ENCODE results near the gene ANTXRL.
"Not testable (repeated sequence)": the region's sequence is repeated elsewhere in the genome, so short reads cannot be mapped to it uniquely, and the experiment has no call there.

Gene ANTXRL

DNA sequence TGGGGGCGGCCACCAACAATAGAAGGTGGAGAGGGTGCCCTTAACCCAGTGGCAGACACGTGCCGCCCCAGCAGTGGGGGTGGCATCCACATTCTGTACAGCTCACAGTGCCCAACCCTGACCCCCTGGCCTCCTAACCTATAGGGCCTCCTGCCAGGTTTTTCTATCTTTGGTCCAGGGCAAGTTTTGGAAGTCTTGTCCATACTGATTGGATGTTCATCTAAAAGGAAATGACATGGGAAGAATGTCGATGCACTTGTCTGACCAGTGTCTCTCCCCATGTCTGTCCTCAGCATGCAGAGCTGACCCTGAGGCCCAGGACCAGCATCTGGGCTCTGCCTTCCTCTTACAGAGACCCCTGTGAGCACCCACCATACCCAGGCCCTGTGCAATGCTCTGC, 32.3 kb upstream of the ANTXRL start:
- no peak for DNase-seq (ENCODE audit: low spot score)

DNA sequence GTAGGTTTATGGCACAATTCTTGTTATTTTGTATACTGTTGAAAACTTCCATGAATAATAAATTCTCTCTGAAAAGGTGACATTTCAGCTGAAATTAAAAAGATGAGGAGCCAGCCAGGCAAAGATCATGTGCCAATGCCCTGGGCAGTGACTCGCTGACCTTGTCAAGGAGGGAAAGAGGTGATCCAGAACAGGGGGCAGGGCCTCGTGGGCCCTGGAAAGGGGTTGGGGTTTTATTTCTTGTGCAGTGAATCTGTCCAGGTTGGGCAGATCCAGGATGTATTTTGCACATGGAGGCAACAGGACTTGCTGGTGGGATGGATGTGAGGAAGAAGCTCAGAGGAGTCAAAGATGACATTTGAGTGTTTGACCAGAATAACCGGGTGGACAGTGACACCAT, 31.6 kb upstream of the ANTXRL start:
- not testable (repeated sequence) for DNase-seq (ENCODE audit: low spot score)

DNA sequence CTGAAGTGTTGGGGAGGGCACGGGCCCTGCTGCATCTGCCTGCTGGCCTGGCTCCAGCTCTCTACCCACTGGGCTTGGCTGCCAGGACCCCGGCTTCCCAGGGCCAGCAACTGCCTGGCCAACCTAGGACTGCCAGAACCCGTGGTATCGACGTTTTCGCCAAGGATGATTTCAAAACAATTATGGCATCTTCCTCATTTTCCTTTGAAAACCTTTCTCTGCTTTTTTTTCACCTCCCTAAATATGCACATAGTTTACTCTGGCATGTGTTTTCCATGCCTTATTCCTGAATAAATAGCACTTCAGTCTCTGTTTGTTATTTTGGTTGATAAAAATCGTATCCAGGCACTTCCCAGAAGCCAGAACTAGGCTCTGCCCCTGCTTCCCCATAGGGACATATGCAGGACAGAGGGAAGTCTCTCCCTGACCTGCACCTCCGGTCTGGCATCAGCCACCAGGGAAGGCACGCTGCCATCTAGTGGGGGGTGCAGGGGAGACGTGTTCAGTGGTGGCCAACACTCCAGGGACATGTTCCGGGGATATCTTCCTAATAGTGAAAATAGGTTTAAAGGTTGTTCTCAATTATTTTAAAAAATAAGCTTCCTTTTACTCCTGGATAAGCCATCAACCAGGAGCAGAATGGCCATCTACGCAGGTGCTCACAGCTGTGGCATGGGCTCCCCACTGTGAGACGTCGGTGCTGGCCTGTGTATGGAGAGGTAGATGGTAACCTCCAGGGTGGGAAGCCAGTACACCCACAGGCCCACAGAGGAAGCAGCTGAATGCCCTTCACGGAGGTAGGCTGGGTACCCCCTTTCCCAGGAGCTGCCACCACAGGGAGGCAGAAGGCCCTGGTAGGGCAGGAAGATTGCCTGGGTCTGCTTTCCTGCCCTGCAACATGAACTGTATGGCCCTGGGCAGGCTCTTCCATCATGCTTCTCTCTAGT, 30.7 kb upstream of the ANTXRL start:
- DNase-seq (ENCODE audit: low spot score): peak; percentile 40

DNA sequence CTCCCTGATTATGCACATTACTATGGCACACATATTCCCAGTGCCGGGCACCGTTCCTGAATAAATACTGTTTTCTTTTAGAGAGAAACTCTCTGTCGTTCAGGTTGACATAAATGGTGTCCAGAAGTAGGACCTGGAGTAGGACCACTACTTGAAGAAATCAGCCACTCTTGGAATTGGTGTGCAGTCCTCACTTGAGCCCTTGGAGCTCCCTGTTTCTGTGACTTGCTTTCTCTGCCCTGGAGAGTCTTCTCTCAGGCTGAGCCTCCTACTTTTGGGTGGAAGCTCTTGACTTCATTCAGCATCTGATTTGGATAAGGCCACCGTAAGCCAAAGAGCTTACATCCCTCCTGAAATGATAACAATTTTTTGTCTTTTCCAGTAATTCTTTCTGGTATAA, 29.7 kb upstream of the ANTXRL start:
- no peak for DNase-seq (ENCODE audit: low spot score)

DNA sequence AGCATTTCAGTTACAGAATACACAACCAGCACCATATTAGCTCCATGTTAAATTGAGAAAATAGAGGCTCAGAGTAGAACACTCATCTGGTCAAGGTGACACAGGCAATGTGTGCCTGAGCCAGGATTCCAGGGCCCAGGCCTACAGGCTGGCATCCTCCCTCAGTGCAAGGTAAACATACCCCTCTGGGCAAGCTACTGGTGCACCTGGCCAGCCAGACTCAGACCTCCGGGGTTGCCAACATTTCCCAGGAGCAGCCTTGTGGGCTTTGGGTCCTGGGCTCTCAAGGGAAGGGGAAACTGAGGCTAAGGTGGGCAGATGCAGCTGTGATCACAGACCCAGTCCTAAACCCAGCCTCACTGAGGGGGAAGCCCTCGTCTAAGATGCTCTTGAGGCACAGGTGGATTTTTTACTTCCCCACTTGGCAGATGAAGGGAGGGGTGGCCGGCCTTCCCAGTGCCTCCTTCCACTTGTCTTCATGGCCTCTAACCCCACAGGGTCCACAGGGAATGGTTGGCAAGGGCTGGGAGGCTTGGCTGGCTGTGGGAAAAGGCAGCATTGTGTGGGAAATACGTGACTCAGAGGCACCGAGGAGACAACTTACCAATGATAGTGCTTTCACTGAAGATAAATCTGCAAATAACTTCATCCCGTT, 23.8 kb upstream of the ANTXRL start:
- DNase-seq (ENCODE audit: low spot score): not testable (repeated sequence)

DNA sequence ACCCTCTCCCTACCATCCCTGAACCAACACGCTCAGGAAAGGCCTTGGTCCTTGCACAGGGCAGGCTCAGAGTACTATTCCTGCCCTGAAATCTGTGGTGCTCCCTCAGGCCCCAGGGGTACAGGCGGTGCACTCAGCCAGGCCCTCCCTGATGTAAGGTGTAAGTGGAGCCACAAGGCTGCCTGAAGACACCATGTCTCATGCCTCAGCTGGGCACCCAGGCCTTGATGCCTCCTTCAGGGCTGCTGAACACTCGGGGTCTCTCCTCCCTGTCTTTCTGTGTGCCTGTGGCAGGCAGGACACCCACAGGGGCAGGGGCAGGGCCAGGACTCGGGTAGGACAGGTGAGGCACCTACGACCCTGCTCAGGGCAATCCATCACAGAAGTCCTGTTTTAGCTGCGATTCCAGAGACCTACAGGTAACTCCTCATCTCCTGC, 22.9 kb upstream of the ANTXRL start:
- DNase-seq (ENCODE audit: low spot score): no peak

DNA sequence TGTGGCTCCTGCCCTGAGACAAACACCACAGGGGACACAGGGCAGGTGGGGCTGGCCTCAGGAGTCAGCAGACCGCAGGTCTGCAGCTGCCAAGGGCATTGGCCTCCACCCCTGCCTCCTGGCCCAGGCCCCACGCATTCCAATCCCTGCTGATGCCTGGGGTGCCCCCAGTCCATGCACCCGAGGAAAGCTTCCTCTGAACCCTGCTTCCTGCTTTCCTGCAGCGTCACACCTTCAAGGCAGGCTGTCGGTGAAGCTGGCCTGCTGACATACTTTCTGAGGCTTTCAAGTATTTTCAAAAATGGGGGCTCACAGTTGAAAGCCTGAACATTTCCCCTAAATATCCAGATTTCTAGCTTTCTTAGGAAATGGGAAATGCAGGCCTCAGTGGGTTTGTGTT, 22.5 kb upstream of the ANTXRL start:
- no peak for DNase-seq (ENCODE audit: low spot score)

DNA sequence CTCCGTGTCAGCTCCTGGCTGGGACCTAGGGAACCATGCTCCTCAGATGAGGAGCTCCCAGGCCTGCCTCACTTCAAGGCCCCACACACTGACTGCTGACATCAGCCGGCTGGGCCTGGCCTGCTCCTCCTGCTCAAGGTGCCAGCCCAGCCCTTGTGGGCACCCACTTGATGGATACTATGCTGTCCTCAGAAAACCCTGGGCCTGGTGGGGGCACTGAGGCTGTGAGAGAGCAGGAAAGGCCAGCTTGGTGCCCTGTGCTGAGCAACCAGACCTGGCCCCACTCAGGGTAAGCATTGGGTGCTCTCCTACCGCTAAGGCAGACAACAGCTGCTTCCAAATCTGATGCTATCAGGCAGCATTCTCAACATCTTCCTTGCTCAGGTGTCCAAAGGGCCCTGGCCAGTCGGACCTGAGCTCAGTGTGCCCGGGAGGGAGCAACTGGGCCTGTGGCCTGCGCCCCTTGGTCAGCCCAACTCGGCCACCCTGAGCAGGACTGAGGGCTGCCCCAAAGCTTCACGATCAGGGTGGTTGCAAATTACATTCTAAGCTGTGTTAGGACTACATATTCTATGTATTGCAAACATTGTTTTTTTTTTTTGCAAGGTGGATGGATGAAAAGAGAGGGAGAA, 21.9 kb upstream of the ANTXRL start:
- no peak for DNase-seq (ENCODE audit: low spot score)

DNA sequence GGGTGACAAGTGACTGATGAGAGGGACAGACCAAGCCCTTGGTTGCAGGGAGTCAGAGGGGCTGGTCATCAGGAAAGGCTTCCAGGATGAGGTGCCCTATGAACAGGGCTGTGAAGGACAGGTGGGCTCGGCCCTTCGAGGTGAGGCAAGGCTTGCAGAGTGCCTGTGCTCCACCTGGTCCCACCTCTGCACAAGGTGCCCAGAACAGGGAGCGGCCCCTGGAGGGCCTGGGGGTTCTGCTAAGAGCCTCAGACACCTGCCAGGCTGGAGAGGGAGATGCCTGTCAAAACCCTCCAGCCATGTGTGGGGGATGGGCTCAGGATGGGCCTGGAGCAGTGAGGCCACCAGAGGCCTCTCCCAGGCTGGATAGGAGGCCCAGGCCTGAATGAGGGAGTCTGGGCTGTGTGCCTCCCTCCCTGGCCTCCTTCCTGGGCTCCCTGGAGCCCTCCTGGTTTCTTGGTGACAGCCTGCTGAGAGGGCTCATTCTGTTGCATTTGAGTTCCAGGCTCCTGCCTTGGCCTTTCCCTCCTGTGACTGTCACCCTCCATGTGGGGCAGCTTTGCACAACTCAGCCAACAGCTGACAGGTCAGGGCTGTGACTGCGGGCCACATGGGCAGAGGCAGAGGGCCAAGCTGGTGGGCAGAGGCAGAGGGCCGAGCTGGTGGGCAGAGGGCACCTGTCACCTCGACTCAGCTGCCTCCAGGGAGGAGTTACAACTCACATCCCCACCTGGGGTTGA, 21.1 kb upstream of the ANTXRL start:
- DNase-seq (ENCODE audit: low spot score): not testable (repeated sequence)

DNA sequence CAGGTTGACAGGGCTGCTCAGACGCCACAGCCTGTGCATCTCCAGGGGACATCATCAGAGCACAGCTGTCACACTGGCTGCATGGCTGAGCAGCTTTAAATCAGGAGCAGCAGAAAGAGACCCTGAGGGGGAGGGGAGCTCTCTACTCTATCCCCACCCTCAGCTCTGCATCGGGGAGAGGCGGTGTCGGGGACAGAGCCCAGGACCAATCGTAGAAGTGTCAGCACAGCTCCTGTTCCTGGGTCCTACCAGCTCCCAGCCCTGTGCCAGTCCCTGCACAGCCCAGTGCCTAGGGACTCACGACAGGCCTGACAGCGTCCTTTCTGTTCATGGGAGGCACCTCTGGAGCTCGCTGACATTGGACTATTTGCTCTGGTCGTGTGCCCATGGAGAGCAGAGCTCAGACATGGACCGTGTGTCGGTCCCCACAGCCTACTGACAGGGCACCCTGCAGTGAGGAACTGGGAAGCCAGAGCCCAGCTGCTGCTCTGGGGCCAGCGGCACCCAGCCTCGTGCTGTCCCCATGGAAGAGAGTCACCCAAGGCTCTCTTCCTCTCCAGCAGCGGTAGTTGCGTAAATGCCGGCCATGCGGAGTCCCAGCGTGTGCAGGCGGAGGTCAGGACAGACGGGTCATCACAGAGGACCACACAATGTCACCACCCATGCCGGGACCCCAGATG, 20.4 kb upstream of the ANTXRL start:
- DNase-seq (ENCODE audit: low spot score): peak; percentile 65

DNA sequence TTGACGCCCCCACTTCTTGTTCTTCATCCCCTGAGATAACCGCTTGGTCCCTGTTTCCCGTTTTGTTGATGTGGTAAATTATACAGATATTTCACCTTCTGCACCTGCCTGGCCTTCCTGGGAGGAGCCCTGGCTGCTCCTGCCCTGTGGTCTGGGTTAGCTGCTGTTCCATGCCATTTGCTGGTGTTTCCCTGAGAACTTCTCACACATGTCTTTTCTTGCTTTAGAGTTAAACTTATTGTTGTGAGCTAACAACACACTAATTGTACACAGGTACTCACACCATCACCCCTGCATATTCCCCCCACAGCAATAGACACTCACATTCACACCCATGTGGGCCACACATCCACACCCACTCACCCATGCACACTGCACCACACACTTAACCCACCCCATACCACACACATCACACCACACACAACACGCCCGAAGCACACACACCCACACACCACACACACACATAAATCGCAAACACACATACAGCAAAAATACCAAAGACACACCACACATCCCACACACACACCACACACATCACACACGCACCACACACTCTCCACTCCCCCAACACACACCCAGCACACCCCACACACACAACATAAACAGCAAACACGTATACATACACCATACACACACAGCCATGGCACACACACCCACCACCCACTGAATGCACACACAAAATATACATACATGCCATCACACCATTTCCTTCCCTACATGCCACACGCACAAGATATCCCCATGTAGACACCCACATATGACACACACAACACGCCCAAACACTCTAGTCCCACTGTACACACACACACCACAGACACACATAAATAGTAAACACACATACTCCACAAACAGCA, 19.4 kb upstream of the ANTXRL start:
- peak; percentile 19 for DNase-seq (ENCODE audit: low spot score)

DNA sequence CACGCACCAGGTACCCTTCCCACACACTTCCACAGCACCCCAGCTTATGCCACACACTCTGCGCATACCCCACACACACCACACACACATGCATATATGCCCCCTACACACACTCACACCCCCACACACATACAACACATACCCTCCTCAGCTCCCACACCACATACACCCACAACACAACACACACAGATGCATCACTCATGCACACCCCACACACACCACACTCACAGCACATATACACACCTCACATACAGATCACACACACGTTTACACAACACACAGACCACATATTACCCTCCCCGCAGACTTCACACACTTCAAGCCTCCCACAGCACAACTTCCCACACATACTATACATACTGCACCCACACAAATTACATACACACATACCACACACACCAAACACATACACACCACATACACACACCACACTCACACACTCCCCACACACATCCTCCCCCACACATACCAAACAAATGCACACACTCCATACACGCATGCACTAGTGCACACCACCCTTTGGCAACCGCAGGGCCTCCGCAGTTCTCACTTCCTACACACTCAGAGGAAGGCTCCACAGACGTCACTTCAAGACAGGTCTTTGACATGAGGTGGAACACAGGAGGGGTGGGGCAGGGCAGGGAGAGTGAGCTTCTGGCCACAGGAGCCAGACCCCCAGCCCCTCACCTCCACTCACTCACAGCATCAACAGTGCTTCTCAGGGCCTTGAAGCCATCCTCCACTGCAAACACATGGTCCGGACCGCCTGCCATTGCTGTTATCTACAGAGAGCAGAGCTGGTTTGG, 18.5 kb upstream of the ANTXRL start:
- peak; percentile 68 for DNase-seq (ENCODE audit: low spot score)

DNA sequence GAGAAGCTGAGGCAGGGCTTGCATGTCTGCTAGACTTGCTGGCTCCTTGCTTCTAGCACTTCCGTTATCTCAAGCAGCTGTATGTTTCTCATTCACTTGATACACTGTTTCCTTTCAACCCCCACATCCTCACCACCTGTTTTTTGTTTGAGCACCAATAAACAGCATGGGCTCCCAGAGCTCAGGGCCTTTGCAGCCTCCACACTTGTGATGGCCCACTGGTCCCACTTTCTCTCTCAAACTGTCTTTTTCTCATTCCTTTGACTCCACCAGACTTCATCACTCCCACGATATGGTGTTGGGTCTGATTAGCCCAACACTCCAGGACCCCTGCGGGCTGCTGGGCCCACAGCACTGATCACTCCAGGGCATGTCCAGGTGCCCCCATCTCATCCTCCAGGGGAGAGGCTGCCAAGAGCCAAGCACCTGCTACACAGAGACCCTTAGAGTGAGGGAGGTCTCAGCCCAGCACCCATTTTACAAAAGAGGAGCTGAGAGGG, 17.2 kb upstream of the ANTXRL start:
- peak; percentile 78 for DNase-seq (ENCODE audit: low spot score)

DNA sequence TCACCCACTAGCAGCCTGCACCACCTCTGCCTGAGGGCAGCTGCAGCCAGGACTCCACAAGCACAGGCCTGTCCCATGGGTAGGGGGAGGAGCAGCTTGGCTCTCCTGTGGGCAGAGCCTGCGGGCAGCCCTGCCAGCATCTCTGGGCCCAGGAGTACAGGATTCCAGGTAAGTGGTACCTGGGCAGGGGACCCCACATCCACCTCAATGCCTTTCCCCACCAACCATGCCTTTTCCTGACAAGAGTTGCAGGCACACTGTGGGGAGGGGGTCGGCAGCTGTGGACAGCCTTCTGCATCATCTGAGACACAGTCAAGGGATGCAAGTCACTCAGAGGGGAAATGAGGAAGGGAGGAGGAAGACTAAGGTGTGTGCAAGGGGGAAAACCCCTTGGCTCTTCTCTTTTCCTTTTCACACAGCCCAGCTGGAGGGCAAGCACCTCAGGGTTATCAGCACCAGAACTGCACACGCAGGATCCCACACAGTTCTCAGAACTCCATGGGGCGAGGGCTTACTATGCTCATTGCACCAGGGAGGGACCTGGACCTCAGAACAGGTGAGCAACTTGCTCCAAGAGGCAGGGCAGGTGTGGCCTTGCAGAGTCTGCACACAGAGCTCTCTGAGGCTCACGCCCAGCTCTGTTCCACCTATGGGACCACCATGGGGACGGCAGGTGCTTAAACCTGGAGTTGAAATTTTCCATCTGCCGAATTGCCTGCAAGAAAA, 16.5 kb upstream of the ANTXRL start:
- peak; percentile 19 for DNase-seq (ENCODE audit: low spot score)

DNA sequence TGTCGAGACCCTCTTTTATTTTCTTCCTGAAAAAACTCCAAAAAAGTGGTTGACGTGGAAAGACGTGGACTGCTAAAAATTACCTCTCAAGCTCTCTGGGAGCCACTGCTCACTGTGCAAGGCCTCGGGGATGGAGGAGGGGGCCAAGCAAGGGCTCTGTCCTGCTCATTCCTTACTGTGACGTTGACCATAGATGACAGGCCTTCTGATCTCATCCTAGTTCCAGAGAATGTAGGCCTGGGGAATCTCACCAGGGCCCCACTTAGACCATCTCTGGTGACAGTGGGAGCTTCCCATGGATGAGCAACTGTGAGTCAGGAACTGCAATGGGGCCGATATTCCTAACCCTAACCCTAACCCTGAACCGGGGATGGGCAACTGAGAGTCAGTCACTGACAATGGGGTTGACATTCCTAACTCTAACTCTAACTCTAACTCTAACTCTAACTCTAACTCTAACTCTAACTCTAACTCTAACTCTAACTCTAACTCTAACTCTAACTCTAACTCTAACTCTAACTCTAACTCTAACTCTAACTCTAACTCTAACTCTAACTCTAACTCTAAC, 15.8 kb upstream of the ANTXRL start:
- not testable (repeated sequence) for DNase-seq (ENCODE audit: low spot score)

DNA sequence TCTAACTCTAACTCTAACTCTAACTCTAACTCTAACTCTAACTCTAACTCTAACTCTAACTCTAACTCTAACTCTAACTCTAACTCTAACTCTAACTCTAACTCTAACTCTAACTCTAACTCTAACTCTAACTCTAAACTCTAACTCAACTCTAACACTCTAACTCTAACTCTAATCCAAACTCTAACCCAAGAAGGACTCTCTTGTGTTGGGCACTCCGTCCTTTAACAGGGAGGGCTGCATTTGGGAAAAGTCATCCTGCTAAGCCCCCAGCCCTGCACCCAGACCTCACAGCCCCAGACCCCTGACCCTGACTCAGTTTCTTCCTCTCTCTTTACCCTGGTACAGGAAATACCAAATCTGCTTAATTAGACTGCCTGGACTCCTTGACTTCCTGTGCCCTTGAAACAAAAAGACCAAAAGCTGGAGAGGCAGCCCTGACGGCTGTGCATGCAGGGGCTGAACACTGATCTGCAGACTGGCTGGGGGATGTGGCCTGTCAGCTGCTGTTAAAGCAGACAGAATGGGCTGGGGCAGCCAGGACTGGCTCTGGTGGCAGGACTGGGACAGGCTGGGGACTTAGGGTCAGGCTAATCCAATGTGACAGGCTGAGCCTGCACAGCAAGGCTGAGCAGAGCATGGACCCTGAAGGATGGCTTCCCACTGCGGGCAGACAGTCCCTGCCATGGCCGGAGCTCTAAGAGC, 14.8 kb upstream of the ANTXRL start:
- not testable (repeated sequence) for DNase-seq (ENCODE audit: low spot score)

DNA sequence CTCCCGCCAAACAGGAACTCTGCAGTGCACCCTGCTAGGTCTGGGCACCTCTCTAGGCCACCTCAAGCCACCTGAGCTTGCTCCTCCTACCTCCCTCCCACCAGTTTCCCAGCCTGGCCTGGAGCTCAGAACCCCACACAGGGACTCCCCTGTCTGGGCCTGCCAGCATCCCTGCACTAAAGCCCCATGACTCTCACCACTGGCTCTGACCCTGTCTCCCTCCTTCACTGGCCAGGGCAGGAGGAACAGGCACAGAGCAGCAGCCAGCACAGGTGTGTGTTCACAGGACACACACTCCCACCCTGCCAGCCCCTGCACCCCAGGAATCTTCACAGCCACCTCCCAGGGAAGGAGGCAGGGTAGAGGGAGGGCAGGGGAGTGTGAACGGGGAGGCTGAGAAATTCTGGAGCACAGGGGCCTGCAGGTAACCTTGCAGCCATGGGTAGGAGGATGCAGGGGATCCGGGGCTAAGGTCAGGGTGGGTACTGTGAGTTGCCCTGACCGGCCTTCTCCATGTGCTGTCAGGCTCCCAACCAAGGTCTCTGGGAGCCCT, 13.9 kb upstream of the ANTXRL start:
- DNase-seq (ENCODE audit: low spot score): no peak

Measured in NAMALWA (cell line).